Measurements from ENCODE around the gene RNF166.

Gene RNF166

GRCh38 chr16:88705076-88705684 is 1.0 kb downstream of the RNF166 start:
- DNase-seq, result no peak

GRCh38 chr16:88703486-88704309 is 2.5 kb downstream of the RNF166 start:
- DNase-seq, result peak; percentile 60

- DNase-seq, result no peak
These were observed 3.6 kb downstream of the RNF166 start for GRCh38 chr16:88702371-88703210.

- DNase-seq, result peak; percentile 28
These were observed 4.4 kb downstream of the RNF166 start for GRCh38 chr16:88701581-88702370.

GRCh38 chr16:88700636-88701482 is 5.3 kb downstream of the RNF166 start:
- DNase-seq, result peak; percentile 90

GRCh38 chr16:88700322-88700635 is 5.9 kb downstream of the RNF166 start:
- DNase-seq, result no peak

- DNase-seq, result no peak
These were observed 7.0 kb downstream of the RNF166 start for GRCh38 chr16:88699180-88699579.

GRCh38 chr16:88698646-88699045 is 7.6 kb downstream of the RNF166 start:
- DNase-seq, result no peak

- no peak for DNase-seq
These were observed 8.2 kb downstream of the RNF166 start for GRCh38 chr16:88697831-88698615.

GRCh38 chr16:88697116-88697830 is 8.9 kb downstream of the RNF166 start:
- no peak for DNase-seq

- DNase-seq, result no peak
These were observed 9.8 kb downstream of the RNF166 start for GRCh38 chr16:88696441-88696840.

- DNase-seq, result no peak
These were observed 10.5 kb downstream of the RNF166 start for GRCh38 chr16:88695753-88696152.

GRCh38 chr16:88695218-88695617 is 11.0 kb downstream of the RNF166 start:
- no peak for DNase-seq

- no peak for DNase-seq
These were observed 11.8 kb downstream of the RNF166 start for GRCh38 chr16:88694221-88695087.

GRCh38 chr16:88693420-88694177 is 12.6 kb downstream of the RNF166 start:
- no peak for DNase-seq

GRCh38 chr16:88692861-88693260 is 13.3 kb downstream of the RNF166 start:
- DNase-seq, result no peak

- no peak for DNase-seq
These were observed 14.2 kb downstream of the RNF166 start for GRCh38 chr16:88691924-88692560.

Data from stimulated activated CD4-positive, alpha-beta T cell treated with anti-CD3 and anti-CD28 coated beads, Interleukin-12 subunit alpha, Interleukin-12 subunit beta, amount 100 ng/mL, for 4 hours (primary cell).